Lung microvascular endothelial cell (primary cell): Measurements from ENCODE around the gene TOM1. TPM values are rescaled to one million over a fixed set of nuclear protein-coding genes. Genes with fewer than 3 reads are reported as not detected.

Experiments used
- DNase-seq, 2 donors: peaks; one replicate each; pipeline versions ENCODE4 v3.0.0 to v3.0.0-alpha.2; 2010; ENCODE audit warnings: low read depth in 2 of 2
- total RNA-seq: library from RNA; depleted of rRNA; stranded (reverse); fragments of >200 nt; gene quantifications from 2 replicates; pipeline ENCODE4 v1.2.1, GENCODE V29; 2014

The TOM1 gene
- total RNA-seq, 1 donor from 2014 or later, result 27.2 TPM

DNA sequence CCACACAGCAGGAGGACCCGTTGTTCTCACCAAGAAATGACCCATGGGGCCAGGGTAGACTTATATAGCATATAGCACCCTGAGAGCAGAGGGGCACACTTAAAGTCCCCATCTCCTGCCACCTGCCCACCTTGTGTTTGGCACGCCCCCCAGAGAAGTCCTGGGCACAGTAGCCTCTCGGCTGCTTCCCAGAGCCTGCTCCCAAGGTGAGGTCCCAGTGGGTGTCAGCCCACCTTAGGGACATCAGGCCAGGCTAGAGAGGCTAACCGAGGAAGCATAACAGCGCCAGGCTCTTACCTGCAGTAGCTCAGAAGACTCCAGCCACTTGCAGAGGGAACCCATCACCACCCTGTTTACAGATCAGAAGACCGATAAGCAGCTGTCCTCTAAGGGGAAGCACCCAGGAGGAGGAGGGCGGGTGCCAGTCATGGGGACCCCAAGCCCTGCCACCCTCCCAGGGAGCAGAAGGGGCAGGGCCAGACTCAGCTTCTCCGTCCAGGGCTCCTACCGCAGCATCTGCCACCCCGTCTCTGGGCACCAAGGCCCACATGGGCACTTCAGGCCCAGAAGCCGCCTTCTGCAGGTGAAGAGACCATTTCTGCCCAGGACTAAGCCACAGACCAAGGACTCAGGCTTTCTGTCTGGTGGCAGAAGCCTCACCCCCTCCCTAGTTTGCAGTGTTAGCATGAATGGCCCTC, 46.3 kb downstream of the TOM1 start:
- no peak for DNase-seq

DNA sequence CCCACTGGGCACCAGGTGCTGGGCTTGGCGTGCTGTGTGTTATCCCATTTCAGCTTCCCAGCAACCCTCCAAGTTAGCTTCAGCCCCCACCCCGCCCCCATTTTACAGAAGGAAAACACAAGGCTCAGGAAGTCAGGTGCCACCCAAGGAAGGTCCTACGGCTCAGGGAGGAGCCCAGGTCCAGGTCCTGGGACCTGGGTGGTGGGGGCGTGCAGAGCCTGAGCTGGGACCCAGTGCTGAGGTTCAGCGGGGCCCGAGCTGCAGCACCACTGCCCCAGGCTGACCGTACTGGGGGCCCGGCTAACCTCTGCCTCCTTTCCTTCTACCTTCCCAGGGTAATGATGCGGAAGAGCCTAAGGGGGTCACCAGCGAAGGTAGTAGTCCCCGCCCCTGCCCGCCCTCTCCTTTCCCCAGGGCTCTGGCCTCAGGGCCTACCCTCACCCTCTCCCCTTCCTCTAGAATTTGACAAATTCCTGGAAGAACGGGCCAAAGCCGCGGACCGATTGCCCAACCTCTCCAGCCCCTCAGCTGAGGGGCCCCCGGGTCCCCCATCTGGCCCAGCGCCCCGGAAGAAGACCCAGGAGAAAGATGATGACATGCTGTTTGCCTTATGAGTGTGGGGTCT, 47.0 kb downstream of the TOM1 start:
- no peak for DNase-seq

- no peak for DNase-seq
These were observed 47.8 kb downstream of the TOM1 start for GRCh38 chr22:35347462-35347861.

DNA sequence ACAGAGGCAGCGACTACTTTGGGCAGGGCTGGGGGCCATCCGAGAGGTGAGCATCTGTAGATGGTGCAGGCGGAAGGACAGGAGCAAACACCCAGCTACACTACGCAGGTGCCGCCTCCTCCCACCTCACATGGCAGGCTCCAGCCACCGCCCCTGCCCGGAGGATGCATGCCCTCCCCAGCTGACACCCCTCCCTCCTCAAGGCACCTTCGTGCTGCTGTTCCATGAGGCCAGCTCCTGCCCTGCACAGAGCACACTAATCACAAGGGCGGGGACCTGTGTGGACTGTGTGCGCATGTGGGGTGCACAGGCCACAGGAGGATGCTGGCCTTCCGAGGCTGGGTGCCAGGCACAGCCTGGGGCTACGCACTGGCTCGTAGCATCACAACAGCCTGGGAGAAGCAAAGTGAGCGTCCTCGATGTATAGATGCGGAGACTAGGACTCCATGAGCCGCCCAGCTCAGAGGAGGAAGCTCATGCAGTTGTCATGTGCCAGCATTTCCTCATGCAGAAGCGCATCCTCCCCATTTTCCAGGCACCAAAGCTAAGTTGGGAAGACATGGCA, 48.4 kb downstream of the TOM1 start:
- DNase-seq, result no peak

DNA sequence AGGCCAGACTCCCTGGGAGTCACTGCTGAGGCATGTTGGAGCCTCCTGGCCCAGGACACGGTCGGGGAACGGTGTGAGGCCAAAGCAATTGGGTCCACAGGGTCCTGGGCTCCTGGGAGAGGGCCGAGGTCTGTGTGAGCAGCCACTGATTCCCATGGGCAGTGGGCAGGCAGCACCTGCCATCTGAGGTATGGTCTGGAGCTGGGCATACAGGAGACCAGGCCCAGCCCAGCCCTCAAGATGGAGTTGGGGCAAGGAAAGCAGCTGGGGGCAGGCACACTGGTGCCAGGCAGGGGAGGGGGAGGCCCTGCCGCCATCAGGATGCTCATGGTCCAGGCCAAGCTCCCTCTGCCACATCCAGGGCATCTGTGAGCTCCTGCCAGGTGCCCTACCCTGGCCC, 49.0 kb downstream of the TOM1 start:
- DNase-seq, result no peak

- no peak for DNase-seq
These were observed 49.6 kb downstream of the TOM1 start for GRCh38 chr22:35349368-35349703.

- no peak for DNase-seq
These were observed 50.2 kb downstream of the TOM1 start for GRCh38 chr22:35349704-35350538.

DNA sequence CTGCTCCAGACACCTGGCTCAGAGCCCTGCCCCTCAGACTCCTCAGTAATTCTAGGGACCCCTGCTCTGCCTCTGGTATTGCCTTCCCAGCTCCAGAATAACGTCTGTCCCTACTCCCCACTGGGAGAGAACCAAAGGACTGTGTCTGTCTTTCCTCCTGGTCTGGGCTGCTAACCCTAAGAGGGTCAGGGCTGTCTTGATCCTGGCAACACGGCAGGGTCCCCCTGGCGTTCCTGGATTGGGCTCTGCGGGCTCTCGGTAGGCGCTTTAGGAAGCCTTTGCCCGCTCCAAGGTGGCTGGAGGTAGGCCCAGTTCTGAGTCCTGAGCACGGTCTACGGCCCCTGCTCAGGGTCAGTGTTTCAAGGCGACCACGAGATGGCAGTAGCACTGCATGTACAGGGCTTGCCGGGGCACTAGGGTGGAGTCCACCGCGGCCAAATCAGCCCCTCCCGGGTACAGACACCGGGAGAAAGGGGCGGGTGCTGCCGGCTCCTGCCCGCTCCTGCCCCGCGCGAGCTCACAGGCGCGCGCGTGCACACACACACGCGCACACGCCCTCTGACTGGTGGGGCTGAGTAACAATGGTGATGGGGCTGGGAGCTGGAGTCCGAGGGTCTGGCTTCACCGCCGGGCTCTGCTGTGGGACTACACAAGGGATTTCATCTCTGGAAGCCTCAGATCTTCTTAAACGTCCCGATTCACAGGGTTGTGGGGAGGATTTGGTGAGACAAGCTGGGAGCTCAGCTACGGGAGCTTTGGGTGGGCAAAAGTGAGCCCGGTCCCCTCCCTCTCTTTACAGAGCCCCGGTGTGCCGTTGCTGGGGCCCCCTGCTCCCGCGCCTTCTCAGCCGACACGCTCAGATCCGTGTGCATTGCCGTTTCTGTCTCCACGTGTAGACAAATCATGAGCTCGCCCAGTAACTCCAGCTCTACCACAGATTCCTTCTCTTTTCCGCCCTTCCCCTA, 51.1 kb downstream of the TOM1 start:
- DNase-seq, result peak; percentile 92 to 93

GRCh38 chr22:35352214-35353111, 52.8 kb downstream of the TOM1 start:
- peak; percentile 61 to 78 for DNase-seq

DNA sequence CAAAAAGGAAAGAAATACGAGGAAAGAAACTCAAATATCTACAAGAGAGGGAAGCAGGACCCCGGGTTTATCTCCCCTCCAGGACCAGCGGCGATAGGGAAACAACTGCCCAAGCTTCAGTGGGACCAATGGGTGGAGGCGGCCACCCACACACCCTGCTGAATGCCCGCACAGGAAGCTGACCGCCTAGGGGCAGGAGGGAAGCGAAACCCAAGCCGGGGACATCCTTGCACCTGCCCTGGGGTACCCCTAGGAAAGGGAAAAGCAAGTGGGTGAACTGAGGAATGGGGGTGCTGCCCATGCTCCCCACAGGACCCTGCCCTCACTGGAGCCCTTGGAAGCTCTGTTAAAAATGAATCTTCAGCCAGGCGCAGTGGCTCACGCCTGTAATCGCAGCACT, 53.6 kb downstream of the TOM1 start:
- DNase-seq, result no peak

DNA sequence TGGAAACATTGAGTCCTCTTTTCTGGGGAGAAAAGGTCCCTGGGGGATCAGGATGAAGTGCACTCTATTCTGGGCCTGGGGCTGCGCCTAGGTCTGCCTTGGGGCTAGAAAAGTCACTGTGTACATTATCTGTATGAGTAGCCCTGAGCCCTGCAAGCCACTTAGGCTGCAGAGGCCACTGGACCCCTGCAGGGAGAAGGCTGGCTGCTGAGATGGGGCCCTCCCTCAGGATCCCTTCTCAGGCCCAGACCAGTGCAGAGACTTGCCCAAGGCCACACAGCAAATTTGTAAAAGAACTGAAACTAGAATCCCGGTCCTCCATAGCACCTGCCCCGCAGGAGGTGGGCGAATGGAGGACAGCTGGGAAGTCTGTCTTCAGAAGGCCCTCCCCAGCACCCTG, 54.4 kb downstream of the TOM1 start:
- DNase-seq, result no peak

DNA sequence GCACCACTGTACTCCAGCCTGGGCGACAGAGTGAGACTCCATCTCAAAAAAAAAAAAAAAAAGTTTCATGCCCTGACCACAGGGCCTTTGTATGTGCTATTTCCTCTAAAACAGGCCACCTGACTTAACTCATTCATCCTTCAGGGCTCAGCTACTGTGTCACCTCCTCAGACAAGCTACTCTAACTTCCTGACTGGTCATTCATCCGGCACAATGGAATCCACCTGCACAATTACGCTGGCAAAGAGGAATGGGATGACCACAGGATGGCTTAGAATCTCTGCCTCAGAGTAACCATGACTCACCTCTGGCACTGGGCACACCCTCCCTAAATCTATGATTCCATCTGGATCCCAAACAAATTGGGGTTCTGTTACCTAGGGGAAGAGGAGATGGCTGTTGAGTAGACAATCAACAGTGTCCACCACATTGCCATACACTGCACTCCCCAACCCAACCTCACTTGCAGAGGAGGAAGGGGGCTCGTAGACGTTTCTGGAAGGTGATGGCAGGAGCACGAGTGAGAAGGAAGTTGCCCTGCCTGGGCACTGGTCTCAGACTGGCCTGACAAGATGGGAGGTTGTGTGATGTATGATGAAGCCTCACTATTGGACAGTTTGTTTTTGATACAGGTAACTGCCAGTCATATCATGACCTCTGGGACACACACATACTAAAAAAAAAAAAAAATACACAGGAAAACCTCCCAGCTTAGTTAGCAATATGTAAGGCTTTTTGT, 58.4 kb downstream of the TOM1 start:
- DNase-seq, result peak; percentile 39 to 67

DNA sequence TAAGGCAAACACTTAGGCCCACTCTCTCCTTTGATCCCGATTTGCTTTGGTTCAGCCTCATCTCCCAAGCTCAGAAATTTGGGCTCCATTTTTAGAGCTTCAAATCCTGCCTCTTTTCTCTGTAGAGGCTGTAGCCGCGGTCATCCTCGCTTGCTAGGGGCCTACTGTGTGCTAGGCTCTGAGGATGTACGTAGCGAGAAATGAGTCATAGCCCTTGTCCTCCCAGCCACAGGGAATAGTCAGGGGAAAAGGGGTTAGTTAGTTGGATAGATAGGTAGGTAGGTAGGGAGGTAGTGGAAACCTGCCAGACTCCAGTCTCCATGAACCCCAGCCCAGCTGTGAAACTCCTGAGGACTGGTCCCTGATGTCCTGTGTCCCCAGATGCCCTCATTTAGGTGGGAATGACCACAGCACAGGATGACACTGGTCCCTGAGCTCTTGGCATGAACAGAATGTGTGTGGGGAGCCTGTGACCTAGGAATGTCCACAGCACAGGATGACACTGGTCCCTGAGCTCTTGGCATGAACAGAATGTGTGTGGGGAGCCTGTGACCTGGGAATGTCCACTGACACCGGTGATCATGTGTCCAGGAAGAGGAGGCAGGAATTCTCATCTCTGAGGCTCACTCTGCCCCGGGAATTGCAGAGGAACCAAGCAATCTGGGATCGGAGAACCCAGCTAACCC, 59.8 kb downstream of the TOM1 start:
- peak; percentile 40 to 45 for DNase-seq

DNA sequence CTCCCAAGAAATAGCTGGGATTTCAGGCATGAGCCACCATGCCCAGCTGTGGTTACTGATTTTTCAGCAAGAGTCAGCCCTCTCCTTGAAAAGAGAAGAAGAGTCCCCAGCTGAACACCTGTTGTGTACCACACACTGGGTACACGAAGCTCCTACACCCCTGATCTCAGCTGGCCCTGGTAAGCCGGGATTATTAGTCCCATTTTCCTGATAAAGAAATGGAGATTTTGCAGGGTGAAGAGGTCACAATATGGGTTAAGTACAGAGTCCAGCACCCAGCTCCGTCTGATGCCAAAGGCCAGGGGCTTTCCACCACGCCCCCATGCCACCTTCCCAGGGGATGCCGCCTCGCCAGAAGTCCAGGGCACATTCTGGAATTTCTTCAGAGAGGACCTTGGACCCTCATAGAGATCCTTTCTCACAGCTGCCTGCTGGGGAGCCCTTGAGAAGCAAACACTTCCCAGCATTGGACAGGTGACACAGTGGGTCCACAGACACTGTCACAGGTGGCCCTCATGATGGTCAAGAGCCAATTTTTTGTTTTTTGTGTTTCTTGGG, 61.4 kb downstream of the TOM1 start:
- DNase-seq, result no peak

DNA sequence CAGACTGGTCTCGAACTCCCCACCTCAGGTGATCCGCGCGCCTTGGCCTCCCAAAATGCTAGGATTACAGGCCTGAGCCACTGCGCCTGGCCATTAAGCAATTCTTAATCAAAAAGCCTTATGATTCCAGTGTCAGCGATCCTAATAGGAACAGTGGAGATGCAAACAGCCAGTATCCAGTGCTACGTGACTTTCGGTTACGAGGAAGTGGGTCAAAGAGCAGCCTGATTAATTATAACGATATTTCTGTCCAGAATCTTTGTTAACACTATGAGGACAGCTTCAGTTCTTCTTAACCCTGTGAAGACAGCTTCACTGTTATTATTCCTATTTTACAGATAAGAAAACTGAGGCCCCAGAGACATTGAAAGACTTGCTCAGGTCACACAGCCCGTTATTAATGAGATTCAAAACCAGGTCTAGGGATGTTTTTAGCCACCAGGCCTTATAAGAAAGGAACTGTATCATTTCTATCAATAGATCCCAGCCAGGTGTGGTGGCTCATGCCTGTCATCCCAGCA, 63.9 kb downstream of the TOM1 start:
- no peak for DNase-seq

DNA sequence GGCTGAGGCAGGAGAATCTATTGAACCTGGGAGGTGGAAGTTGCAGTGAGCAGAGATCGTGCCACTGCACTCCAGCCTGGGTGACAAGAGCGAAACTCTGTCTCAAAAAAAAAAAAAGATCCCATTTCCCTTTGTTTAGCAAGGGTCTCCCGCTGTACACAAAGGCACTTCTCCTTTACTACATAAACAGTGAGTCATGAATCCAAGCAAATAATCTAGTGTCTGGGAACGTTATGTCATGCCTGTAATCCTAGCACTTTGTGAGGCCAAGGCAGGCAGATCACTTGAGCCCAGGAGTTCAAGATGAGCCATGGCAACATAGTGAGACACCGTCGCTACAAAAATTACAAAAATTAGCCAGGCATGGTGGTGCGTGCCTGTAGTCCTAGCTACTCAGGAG, 64.5 kb downstream of the TOM1 start:
- peak in 1 of 2 donors; percentile 89 for DNase-seq

DNA sequence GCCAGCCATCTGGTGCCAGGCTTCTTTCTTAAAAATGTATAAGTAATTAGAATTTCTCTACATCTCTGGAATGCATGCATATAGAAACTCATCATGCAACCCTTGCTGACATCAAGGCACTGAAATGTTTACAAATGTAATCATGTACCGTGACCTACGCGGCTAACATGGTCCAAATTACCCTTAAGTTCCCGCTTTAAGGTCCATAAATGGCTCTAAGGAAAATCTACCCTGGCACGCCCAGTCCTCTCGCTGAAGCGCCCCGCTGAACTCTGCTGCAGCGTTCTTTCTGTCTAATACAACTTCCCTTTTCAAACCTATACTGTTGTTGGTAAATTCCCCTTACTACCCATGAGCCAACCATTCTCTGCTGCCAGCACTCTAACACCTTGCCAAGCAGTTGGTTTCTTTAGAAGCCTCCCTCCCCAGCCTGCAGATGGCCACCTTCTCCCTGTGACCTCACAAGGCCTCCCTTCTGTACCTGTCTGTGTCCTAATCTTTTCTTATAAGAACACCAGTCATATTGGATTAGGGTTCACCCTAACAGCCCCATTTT, 67.7 kb downstream of the TOM1 start:
- no peak for DNase-seq

DNA sequence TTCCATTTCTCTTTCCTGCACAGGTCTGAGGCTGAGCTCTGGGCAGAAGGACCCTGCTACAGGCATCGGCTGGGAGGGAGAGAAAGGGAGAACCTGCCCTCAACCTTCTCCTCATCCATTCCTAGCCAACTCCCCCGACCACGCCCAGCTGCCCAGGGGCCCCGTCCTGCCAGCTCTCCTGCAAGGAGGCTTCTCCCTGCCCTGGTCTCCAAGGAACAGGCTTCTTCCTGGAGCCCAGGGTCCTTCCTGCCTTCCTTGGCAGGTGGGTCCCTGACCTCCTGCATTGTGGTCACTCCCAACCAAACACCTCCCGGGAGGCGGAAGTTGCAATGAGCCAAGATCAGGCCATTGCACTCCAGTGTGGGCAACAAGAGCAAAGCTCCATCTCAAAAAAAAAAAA, 68.7 kb downstream of the TOM1 start:
- DNase-seq, result no peak
